ENCODE results near the gene ICA1L.
A peak's percentile ranks its signal among the peaks of the same experiment; 100 is the strongest.
"Not testable (repeated sequence)": the region's sequence is repeated elsewhere in the genome, so short reads cannot be mapped to it uniquely, and the experiment has no call there.

Gene ICA1L

DNA sequence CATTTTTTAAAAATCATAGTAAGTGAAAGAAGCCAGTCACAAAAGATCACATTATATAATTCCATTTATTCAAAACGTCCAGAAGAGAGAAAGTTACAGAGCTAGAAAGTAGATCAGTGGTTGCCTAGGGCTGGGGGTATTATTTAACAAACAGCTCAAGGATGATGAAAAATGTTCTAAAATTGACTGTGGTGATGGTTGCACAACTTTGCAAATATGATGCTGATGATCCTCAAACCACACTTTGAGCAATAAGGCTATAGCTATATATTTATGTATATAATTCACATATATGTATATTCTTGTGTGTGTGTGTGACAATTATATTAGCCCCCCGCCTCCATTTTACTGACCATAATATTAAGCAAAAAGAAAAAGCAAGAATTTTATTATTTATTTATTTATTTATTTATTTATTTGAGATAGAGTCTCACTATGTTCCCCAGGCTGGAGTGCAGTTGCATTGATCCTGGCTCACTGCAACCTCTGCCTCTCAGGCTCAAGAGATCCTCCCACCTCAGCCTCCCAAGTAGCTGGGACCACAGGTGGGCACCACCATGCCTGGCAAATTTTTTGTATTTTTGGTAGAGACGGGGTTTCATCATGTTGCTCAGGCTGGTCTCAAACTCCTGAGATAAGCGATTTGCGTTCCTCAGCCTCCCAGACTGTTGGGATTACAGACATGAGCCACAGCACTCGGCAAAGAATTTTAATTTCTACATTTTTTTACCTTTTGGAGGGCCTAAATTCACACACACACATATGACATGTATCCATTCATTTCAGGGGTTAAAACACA lies 38.0 kb upstream of the ICA1L start:
- DNase-seq (ENCODE audit: low read depth), result no peak
- no peak overlapping the region for H3K4me3 ChIP-seq (ENCODE audit: control insufficient read depth, low read depth, low read length)
- TF ChIP-seq, protein P1, sequence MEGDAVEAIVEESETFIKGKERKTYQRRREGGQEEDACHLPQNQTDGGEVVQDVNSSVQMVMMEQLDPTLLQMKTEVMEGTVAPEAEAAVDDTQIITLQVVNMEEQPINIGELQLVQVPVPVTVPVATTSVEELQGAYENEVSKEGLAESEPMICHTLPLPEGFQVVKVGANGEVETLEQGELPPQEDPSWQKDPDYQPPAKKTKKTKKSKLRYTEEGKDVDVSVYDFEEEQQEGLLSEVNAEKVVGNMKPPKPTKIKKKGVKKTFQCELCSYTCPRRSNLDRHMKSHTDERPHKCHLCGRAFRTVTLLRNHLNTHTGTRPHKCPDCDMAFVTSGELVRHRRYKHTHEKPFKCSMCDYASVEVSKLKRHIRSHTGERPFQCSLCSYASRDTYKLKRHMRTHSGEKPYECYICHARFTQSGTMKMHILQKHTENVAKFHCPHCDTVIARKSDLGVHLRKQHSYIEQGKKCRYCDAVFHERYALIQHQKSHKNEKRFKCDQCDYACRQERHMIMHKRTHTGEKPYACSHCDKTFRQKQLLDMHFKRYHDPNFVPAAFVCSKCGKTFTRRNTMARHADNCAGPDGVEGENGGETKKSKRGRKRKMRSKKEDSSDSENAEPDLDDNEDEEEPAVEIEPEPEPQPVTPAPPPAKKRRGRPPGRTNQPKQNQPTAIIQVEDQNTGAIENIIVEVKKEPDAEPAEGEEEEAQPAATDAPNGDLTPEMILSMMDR (IDR thresholded peaks at IDR 0.05; ENCODE audit: control insufficient read depth, insufficient read depth, low read depth, low read length, missing control alignments), result no peak

DNA sequence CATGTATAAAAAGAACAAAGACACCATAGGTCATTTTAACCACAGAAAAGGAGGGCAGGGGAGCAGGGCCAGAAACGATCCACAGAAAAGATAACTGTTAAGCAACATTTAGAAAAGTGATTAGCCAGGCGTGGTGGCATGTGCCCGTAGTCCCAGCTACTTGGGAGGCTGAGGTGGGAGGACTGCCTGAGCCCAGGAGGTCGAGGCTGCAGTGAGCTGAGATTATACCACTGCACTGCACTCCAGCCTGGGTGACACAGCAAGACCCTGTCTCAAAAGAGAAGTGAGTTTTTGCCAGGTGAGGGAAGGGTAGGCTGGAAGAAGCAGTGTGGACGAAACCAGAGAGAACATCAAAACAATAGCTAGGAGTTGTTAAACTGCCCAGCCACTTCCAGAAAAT lies 36.6 kb upstream of the ICA1L start:
- TF ChIP-seq, protein P1 (IDR thresholded peaks at IDR 0.05; ENCODE audit: control insufficient read depth, insufficient read depth, low read depth, low read length, missing control alignments), result no peak
- DNase-seq (ENCODE audit: low read depth), result no peak

DNA sequence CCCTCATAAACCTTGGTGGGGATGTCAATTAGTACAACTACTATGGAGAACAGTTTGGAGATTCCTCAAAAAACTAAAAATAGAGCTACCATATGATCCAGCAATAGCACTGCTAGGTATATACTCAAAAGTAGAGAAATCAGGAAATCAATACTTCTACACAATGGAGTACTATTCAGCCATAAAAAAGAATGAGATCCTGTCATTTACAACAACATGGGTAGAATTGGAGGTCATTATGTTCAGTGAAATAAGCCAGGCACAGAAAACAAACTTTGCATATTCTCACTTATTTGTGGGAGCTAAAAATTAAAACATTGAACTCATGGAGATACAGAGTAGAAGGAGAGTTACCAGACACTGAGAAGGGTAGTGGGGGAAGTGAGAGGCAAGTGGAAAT lies 33.9 kb upstream of the ICA1L start:
- not testable (repeated sequence) for DNase-seq (ENCODE audit: low read depth)

More for the DNA sequence above, 36.6 kb upstream of the ICA1L start:
- no peak overlapping the region for H3K4me3 ChIP-seq (ENCODE audit: control insufficient read depth, low read depth, low read length)

DNA sequence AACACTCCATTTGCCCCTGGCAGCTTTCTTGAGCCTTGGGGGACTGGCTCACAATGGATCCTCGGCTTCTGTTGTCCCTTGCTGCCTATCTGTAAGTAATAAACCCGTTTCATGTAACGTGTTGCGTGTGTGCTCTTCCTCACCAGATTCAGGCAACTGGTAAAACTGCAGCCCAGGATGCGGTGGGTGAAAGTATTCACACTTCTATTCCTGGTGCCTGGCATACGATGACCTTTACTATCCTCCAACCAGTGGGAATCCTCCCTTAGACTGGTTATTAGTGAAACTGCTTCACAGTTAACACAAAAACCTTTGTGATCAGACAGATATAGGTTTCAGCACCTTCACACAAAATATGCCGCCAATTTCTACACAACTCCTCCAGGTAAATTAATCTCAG lies 13.6 kb upstream of the ICA1L start:
- no peak overlapping the region for H3K4me3 ChIP-seq (ENCODE audit: control insufficient read depth, low read depth, low read length)
- DNase-seq (ENCODE audit: low read depth), result no peak
- TF ChIP-seq, protein P1 (IDR thresholded peaks at IDR 0.05; ENCODE audit: control insufficient read depth, insufficient read depth, low read depth, low read length, missing control alignments), result no peak

More for the DNA sequence above, 33.9 kb upstream of the ICA1L start:
- H3K4me3 ChIP-seq (ENCODE audit: control insufficient read depth, low read depth, low read length), result not testable (repeated sequence)

DNA sequence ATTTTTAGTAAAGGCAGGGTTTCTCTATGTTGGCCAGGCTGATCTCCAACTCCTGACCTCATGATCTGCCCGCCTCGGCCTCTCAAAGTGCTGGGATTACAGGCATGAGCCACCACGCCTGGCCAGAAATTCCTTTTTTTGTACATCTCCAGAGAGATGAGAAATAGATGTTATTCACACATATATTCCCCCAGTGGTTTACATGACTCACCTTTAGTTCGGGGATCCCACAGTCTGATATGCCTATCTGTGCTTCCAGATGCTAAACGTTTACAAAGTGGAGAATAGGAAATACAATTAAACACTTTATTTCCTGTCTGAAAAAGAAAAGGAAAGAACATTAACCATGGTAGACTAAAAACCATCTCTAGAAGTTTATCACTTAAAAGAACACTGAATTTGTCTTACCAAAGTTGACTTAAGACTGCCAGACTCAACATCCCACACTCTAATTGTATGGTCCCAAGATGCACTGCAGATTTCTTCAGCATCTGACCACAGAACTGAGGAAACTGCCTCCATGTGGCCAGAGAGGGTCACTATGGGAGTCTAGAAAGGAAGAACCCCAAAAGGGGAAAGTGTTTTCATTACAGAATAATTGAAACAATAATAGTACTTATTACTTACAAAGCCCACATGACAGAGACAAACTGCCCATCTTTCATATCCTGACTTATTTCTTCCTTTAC lies 12.6 kb upstream of the ICA1L start:
- TF ChIP-seq, protein P1 (IDR thresholded peaks at IDR 0.05; ENCODE audit: control insufficient read depth, insufficient read depth, low read depth, low read length, missing control alignments), result peak; percentile 31
- DNase-seq (ENCODE audit: low read depth), result no peak
- no peak overlapping the region for H3K4me3 ChIP-seq (ENCODE audit: control insufficient read depth, low read depth, low read length)

DNA sequence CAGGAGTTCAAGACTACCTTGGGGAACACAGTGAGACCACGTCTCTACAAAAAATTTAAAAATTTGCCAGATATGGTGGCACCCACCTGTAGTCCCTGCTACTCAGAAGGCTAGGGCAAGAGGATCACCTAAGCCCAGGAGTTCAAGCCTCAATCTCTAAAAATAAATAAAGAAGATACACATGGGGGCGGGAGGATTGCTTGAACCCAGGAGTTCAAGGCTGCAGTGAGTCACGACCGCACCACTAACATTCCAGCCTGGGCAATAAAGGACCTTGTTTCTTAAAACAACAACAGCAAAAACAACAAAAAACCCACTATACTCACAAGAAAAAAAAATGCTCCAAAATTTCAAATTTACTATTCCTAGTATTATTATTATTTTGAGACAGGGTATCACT lies 10.0 kb upstream of the ICA1L start:
- DNase-seq (ENCODE audit: low read depth), result no peak
- TF ChIP-seq, protein P1 (IDR thresholded peaks at IDR 0.05; ENCODE audit: control insufficient read depth, insufficient read depth, low read depth, low read length, missing control alignments), result no peak
- no peak overlapping the region for H3K4me3 ChIP-seq (ENCODE audit: control insufficient read depth, low read depth, low read length)

DNA sequence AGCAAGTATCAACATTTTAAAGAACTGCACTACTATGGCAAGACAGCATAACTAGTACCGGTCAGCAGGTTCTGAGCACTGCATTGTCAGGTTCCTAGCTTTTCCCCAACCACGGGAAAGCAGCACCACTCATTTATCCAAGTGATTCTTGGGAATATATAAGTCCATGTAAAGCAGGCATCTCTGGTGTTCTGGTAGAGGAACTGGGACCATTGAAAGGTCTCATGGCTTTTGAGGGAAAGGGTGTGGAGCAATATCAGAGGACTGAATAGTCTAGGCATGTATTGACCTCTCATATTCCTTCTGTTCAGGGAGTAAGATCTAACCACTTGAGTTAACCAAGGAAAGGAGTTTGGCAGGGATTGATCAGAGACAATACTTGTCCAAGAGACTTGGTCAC lies 6.1 kb upstream of the ICA1L start:
- no peak overlapping the region for H3K4me3 ChIP-seq (ENCODE audit: control insufficient read depth, low read depth, low read length)
- TF ChIP-seq, protein P1 (IDR thresholded peaks at IDR 0.05; ENCODE audit: control insufficient read depth, insufficient read depth, low read depth, low read length, missing control alignments), result no peak
- DNase-seq (ENCODE audit: low read depth), result no peak

All from AG09309 (cell line).